ENCODE results near the gene DNAI1.

DNA sequence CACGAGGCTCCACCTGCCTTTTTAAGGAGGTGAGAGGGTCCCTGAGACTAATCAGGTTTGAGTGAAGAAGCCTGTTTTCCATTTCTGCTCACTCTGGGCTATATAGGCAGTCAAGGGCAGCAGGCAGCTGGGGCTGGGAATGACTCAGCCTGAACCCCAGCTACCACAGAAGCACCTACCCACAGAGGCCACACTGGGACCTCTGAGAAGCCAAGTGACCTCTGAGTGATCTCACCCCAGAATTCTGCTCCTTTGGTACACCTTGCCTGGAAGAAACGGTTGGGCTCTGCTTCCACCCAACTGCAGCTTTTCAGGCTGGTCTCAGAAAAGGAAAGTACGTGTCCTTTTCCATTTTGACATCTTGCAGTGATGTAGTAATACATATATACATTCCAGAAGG lies 7.1 kb upstream of the DNAI1 start:
- TF ChIP-seq, protein P1, sequence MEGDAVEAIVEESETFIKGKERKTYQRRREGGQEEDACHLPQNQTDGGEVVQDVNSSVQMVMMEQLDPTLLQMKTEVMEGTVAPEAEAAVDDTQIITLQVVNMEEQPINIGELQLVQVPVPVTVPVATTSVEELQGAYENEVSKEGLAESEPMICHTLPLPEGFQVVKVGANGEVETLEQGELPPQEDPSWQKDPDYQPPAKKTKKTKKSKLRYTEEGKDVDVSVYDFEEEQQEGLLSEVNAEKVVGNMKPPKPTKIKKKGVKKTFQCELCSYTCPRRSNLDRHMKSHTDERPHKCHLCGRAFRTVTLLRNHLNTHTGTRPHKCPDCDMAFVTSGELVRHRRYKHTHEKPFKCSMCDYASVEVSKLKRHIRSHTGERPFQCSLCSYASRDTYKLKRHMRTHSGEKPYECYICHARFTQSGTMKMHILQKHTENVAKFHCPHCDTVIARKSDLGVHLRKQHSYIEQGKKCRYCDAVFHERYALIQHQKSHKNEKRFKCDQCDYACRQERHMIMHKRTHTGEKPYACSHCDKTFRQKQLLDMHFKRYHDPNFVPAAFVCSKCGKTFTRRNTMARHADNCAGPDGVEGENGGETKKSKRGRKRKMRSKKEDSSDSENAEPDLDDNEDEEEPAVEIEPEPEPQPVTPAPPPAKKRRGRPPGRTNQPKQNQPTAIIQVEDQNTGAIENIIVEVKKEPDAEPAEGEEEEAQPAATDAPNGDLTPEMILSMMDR (IDR thresholded peaks at IDR 0.05): no peak
- TF ChIP-seq POLR2A (IDR thresholded peaks at IDR 0.05): no peak
